K562 (cell line): Measurements from ENCODE around the gene PITPNC1. TPM values are rescaled to one million over a fixed set of nuclear protein-coding genes. Genes with fewer than 3 reads are reported as not detected.

Experiments
- ATAC-seq: fragments of 200-7000 bp; cut with Tn5 transposase; 3 replicates; pipeline ENCODE4 v1.9.1; 2020; ENCODE audit warnings: moderate library complexity
- BruUV-seq: library from RNA; stranded (reverse); fragments of 400-500 nt; replicated peaks from 2 replicates; lab custom pipeline; 2021; lab: Mats Ljungman, UMichigan
- CTCF ChIA-PET: fragments of 300-600 bp; formaldehyde crosslinking; extraction: SDS; loops from one replicate; lab custom pipeline; 2021; ENCODE audit warnings: low intra/inter-chr PET ratio; lab: Yijun Ruan, JAX
- POLR2A ChIA-PET: fragments of 300-600, 350-650 bp; sonication (Branson Sonifier 250); formaldehyde crosslinking; extraction: SDS; loops from one replicate; lab custom pipeline; 2021; ENCODE audit warnings: antibody characterized with exemption, inconsistent platforms; lab: Yijun Ruan, JAX
- DNase-seq, 4 experiments: peaks; one replicate each; pipeline versions ENCODE4 v3.0.0 to v3.0.0-alpha.2; 2011 to 2018; ENCODE audit warnings: low spot score in 3 of 4, mixed read lengths in 3 of 4; ENCODE audit errors: extremely low read depth in 1 of 4
- FAIRE-seq: peaks from 2 replicates; lab custom pipeline; 2011; peaks lifted over from hg19 to GRCh38; lab: Jason Lieb, UNC
- H2AFZ ChIP-seq: 2 replicates; pipeline ENCODE4 v1.6.0; 2011; ENCODE audit warnings: low read depth, low read length, control low read depth, inconsistent platforms
- H3K27ac ChIP-seq: fragments of 200-600 bp; 3 replicates; pipeline ENCODE4 v1.8.0; 2011; ENCODE audit warnings: low read depth, mild to moderate bottlenecking, control low read depth, inconsistent platforms, low read length, moderate library complexity, mixed read lengths; ENCODE audit errors: extremely low read depth
- H3K27me3 ChIP-seq, 2 experiments: fragments of 300-600 bp in 1 of 2; 2 replicates in 1 of 2; 3 replicates in 1 of 2; pipeline versions ENCODE4 v1.6.0 to v1.8.0; 2011; ENCODE audit warnings: inconsistent platforms in 2 of 2, low read length in 2 of 2, mild to moderate bottlenecking in 1 of 2, mixed read lengths in 1 of 2, moderate library complexity in 1 of 2; ENCODE audit not compliant: control insufficient read depth in 2 of 2, insufficient read depth in 2 of 2
- H3K36me3 ChIP-seq: fragments of 300-600 bp; 3 replicates; pipeline ENCODE4 v1.8.0; 2011; ENCODE audit warnings: mild to moderate bottlenecking, low read length, inconsistent platforms; ENCODE audit not compliant: control insufficient read depth, insufficient read depth
- H3K4me1 ChIP-seq, 2 experiments: fragments of 200-600 bp in 1 of 2; replicated peaks in 1 of 2; 2 replicates in 1 of 2; 3 replicates in 1 of 2; pipeline versions ENCODE4 v1.5.1 to v1.8.0; 2011; ENCODE audit warnings: inconsistent platforms in 2 of 2, low read length in 2 of 2, mild to moderate bottlenecking in 1 of 2, mixed read lengths in 1 of 2, moderate library complexity in 1 of 2; ENCODE audit not compliant: control insufficient read depth in 2 of 2, insufficient read depth in 2 of 2
- H3K4me2 ChIP-seq: 2 replicates; pipeline ENCODE4 v1.6.1; 2011; ENCODE audit warnings: low read length, control low read depth, inconsistent platforms, mixed read lengths; ENCODE audit not compliant: insufficient read depth
- H3K4me3 ChIP-seq: fragments of 200-600 bp; sonication (generic), shearing (Covaris generic); 2 replicates; pipeline ENCODE4 v1.5.1; 2016; ENCODE audit warnings: control low read depth, inconsistent platforms
- H3K79me2 ChIP-seq: fragments of 200-600 bp; 3 replicates; pipeline ENCODE4 v1.8.0; 2011; ENCODE audit warnings: low read length, inconsistent platforms; ENCODE audit not compliant: control insufficient read depth, insufficient read depth
- H3K9ac ChIP-seq, 2 experiments: 2 replicates each; pipeline versions ENCODE4 v1.6.0 to v1.6.1; 2011; ENCODE audit warnings: low read depth in 2 of 2, low read length in 2 of 2, control low read depth in 1 of 2, inconsistent platforms in 1 of 2, mild to moderate bottlenecking in 1 of 2, mixed read lengths in 1 of 2; ENCODE audit not compliant: insufficient read depth in 1 of 2
- H3K9me1 ChIP-seq: one replicate; pipeline ENCODE4 v1.6.0; 2011; ENCODE audit warnings: inconsistent platforms, mild to moderate bottlenecking, low read length, moderate library complexity; ENCODE audit not compliant: control insufficient read depth, insufficient read depth
- H3K9me3 ChIP-seq: replicated peaks from 2 replicates; pipeline ENCODE4 v1.5.1; 2011; ENCODE audit warnings: low read depth, low read length, inconsistent platforms; ENCODE audit not compliant: control insufficient read depth, insufficient read depth
- H4K20me1 ChIP-seq: replicated peaks from 2 replicates; pipeline ENCODE4 v1.6.1; 2011; ENCODE audit warnings: low read length, inconsistent platforms, mixed read lengths; ENCODE audit not compliant: control insufficient read depth, insufficient read depth
- ATF7 ChIP-seq: fragments of 450-650 bp; IDR thresholded peaks from 2 replicates; pipeline ENCODE4 v1.7.1; 2014; ENCODE audit warnings: mild to moderate bottlenecking, moderate library complexity
- BRD4 ChIP-seq: fragments of 200-600 bp; sonication (generic); IDR thresholded peaks from 2 replicates; pipeline ENCODE4 v1.6.1; 2017; ENCODE audit warnings: inconsistent platforms
- CEBPG ChIP-seq, 3 experiments: fragments of 200-800 bp in 1 of 3; sonication (Bioruptor generic) in 1 of 3; sonication (generic) in 1 of 3; formaldehyde crosslinking in 1 of 3; IDR thresholded peaks in 2 of 3; conservative IDR thresholded peaks in 1 of 3; 2 replicates each; pipeline versions ENCODE4 v1.6.1 to v1.8.0; 2016 to 2022; ENCODE audit warnings: missing compliant biosample characterization in 2 of 3, missing genetic modification characterization in 2 of 3, mild to moderate bottlenecking in 1 of 3, missing genetic modification reagents in 1 of 3
- KAT2B ChIP-seq: IDR thresholded peaks from one replicate; pipeline ENCODE4 v1.6.1; 2012; ENCODE audit warnings: low read depth, mild to moderate bottlenecking, control low read depth, inconsistent platforms, low read length, moderate library complexity
- LCOR ChIP-seq: sonication (generic); formaldehyde crosslinking; IDR thresholded peaks from 2 replicates; pipeline ENCODE4 v1.8.0; 2022; ENCODE audit warnings: mild to moderate bottlenecking, missing genetic modification reagents
- TEAD2 ChIP-seq: fragments of 450-650 bp; IDR thresholded peaks from 2 replicates; pipeline ENCODE4 v1.6.1; 2016; ENCODE audit warnings: missing genetic modification characterization, control low read depth, missing compliant biosample characterization
- THAP7 ChIP-seq: fragments of 250-450 bp; sonication (Bioruptor Pico); IDR thresholded peaks from 2 replicates; pipeline ENCODE4 v1.5.0; 2021
- TRIM28 ChIP-seq: fragments of 450-650 bp; IDR thresholded peaks from 2 replicates; pipeline ENCODE4 v1.6.1; 2017
- U2AF1 ChIP-seq: fragments of 200-400 bp; formaldehyde crosslinking; optimal IDR thresholded peaks from 2 replicates; pipeline ENCODE3; 2017; ENCODE audit warnings: mild to moderate bottlenecking, low read depth, low read length, moderate library complexity
- ZNF121 ChIP-seq: sonication (generic); formaldehyde crosslinking; conservative IDR thresholded peaks from 2 replicates; pipeline ENCODE4 v1.8.0; 2022; ENCODE audit warnings: missing genetic modification reagents
- ZNF232 ChIP-seq: sonication (generic); formaldehyde crosslinking; IDR thresholded peaks from 2 replicates; pipeline ENCODE4 v1.8.0; 2022; ENCODE audit warnings: mild to moderate bottlenecking, missing genetic modification reagents
- ZNF507 ChIP-seq: conservative IDR thresholded peaks from 2 replicates; pipeline ENCODE4 v1.6.1; 2017; ENCODE audit warnings: missing genetic modification characterization, missing compliant biosample characterization
- ZNF740 ChIP-seq, 3 experiments: fragments of 200-800 bp in 1 of 3; sonication (Bioruptor generic) in 1 of 3; sonication (generic) in 1 of 3; formaldehyde crosslinking in 1 of 3; IDR thresholded peaks; 2 replicates each; pipeline versions ENCODE4 v1.6.1 to v1.8.0; 2016 to 2022; ENCODE audit warnings: mild to moderate bottlenecking in 2 of 3, missing compliant biosample characterization in 2 of 3, missing genetic modification characterization in 2 of 3, missing genetic modification reagents in 1 of 3
- WGBS: fragments of 100-300 bp; shearing (Covaris generic); methylation state at CpG from one replicate; pipeline ENCODE4 v1.1.6; 2016; ENCODE audit warnings: low coverage, mixed read lengths; ENCODE audit not compliant: insufficient coverage; ENCODE audit errors: missing lambda C conversion rate; 5-methylcytosine and 5-hydroxymethylcytosine counted together
- in situ Hi-C: fragments of 300-500 bp; cut with MboI; formaldehyde crosslinking; loops from 4 replicates; pipeline ENCODE4 v1.15.0; 2018; ENCODE audit warnings: inconsistent platforms, mixed read lengths
- intact Hi-C: fragments of 100-400 bp; cut with micrococcal nuclease; formaldehyde crosslinking; loops from 2 replicates; pipeline ENCODE4 v1.14.2; 2022
- polyA plus RNA-seq, 8 experiments: library from polyadenylated mRNA; depleted of rRNA in 4 of 8; stranded (reverse) in 5 of 8; unstranded in 3 of 8; fragments of >200 nt; fragmentation: Nextera tagmentation in 2 of 8; fragmentation: Illumina TruSeq in 1 of 8; extraction: Ambion mirVana in 2 of 8; extraction: Trizol in 1 of 8; gene quantifications; 2 replicates each; pipeline versions ENCODE4 v1.2.1 to v1.2.3, GENCODE V29; 2011 to 2014; ENCODE audit warnings: inconsistent platforms in 1 of 8, missing spikeins in 1 of 8
- total RNA-seq, 7 experiments: library from RNA; depleted of rRNA in 6 of 7; stranded (reverse); fragments of >200 nt in 6 of 7; fragmentation: Illumina TruSeq in 2 of 7; extraction: Trizol in 2 of 7; gene quantifications; 2 replicates each; pipeline versions ENCODE4 v1.2.1 to v1.2.3, GENCODE V29; 2011 to 2021; ENCODE audit warnings: low replicate concordance in 1 of 7
- TF ChIP-seq, protein P1 (sequence below): fragments of 250-450 bp; sonication (Bioruptor Pico); IDR thresholded peaks from 2 replicates; pipeline ENCODE4 v1.5.0; 2020; ENCODE audit warnings: mild to moderate bottlenecking, borderline replicate concordance
- TF ChIP-seq, protein P2 (sequence below): fragments of 450-650 bp; formaldehyde crosslinking; IDR thresholded peaks from 2 replicates; pipeline ENCODE4 v1.4.0; 2020; ENCODE audit warnings: mild to moderate bottlenecking, mixed read lengths

The PITPNC1 gene
- total and polyA plus RNA-seq, 9 of the 15 experiments (the other 6 are each of a cell fraction or from before 2014, with no cell fraction given): 0.11 to 1.1 (median 0.65) TPM

GRCh38 chr17:67549820-67550219 lies 172.7 kb downstream of the PITPNC1 start:
- ChIA-PET POLR2A (interaction anchor here (0.8 kb wide), 2 partner anchors 59 to 586 kb away, joined by 3 to 4 read pairs; no protein-coding TSS in a partner anchor), CTCF (interaction anchor here (0.6 kb wide), 1 partner anchor 140 kb away, joined by 3 read pairs; no protein-coding TSS in a partner anchor)
- no TSS peak for BruUV-seq
- Histone ChIP-seq H3K4me1 (no peaks in the 10 kb centered on the region), H3K9ac (no peak overlapping the region), H3K4me2 (no peak overlapping the region), H3K27me3 (peaks cover 24 to 39% of the 10 kb centered on the region in 2 experiments), H3K79me2 (no peaks in the 10 kb centered on the region), H3K9me1 (no peaks in the 10 kb centered on the region), H3K27ac (no peak overlapping the region), H3K36me3 (no peaks in the 10 kb centered on the region), H3K4me3 (no peak overlapping the region), H2AFZ (no peak overlapping the region), H3K9me3 (no peaks in the 10 kb centered on the region), H4K20me1 (no peaks in the 10 kb centered on the region)
- intact Hi-C loops: no loop called here
- no peak for TF ChIP-seq KAT2B
- TF ChIP-seq BRD4: no peak
- no peak for TF ChIP-seq ZNF232 (CRISPR knock-in tag)
- TF ChIP-seq ATF7: no peak
- no peak for TF ChIP-seq THAP7 (CRISPR knock-in tag)
- TF ChIP-seq, protein P1, sequence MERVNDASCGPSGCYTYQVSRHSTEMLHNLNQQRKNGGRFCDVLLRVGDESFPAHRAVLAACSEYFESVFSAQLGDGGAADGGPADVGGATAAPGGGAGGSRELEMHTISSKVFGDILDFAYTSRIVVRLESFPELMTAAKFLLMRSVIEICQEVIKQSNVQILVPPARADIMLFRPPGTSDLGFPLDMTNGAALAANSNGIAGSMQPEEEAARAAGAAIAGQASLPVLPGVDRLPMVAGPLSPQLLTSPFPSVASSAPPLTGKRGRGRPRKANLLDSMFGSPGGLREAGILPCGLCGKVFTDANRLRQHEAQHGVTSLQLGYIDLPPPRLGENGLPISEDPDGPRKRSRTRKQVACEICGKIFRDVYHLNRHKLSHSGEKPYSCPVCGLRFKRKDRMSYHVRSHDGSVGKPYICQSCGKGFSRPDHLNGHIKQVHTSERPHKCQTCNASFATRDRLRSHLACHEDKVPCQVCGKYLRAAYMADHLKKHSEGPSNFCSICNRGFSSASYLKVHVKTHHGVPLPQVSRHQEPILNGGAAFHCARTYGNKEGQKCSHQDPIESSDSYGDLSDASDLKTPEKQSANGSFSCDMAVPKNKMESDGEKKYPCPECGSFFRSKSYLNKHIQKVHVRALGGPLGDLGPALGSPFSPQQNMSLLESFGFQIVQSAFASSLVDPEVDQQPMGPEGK (CRISPR knock-in tag): no peak
- TF ChIP-seq TRIM28: no peak
- TF ChIP-seq ZNF740 (CRISPR knock-in tag; IDR thresholded peaks at IDR 0.05): no peak
- no peak for TF ChIP-seq ZNF740 (tag; IDR thresholded peaks at IDR 0.05)
- no peak for TF ChIP-seq ZNF507 (tag)
- TF ChIP-seq U2AF1: no peak
- no peak for TF ChIP-seq CEBPG (CRISPR knock-in tag; IDR thresholded peaks at IDR 0.05)
- TF ChIP-seq CEBPG (tag; conservative IDR thresholded peaks at IDR 0.05 in 1 of 2, IDR thresholded peaks at IDR 0.05 in 1 of 2): no peak
- TF ChIP-seq TEAD2 (tag): no peak
- TF ChIP-seq, protein P2, sequence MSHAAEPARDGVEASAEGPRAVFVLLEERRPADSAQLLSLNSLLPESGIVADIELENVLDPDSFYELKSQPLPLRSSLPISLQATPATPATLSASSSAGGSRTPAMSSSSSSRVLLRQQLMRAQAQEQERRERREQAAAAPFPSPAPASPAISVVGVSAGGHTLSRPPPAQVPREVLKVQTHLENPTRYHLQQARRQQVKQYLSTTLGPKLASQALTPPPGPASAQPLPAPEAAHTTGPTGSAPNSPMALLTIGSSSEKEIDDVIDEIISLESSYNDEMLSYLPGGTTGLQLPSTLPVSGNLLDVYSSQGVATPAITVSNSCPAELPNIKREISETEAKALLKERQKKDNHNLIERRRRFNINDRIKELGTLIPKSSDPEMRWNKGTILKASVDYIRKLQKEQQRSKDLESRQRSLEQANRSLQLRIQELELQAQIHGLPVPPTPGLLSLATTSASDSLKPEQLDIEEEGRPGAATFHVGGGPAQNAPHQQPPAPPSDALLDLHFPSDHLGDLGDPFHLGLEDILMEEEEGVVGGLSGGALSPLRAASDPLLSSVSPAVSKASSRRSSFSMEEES (CRISPR knock-in tag): no peak
- no peak for TF ChIP-seq LCOR (CRISPR knock-in tag)
- no peak for TF ChIP-seq ZNF121 (CRISPR knock-in tag)
- WGBS: 2% methylated on average over 9 of the region's 9 CpGs
- DNase-seq: no peak
- in situ Hi-C loops: no loop called here
- FAIRE-seq: no peak
- ATAC-seq: no peak
